Ramos (cell line): ENCODE results near the gene CNNM4.

Source experiments
- in situ Hi-C: fragments of 300-500 bp; cut with MboI; formaldehyde crosslinking; loops from one replicate; pipeline ENCODE4 v1.14.3; 2022; ENCODE audit warnings: low sequenced_read_pairs; ENCODE audit not compliant: unreplicated experiment

CNNM4 gene

GRCh38 chr2:96757477-96757860, 3.2 kb upstream of the CNNM4 start:
- in situ Hi-C loops = no loop called here

GRCh38 chr2:96758987-96759386, 1.7 kb upstream of the CNNM4 start:
- in situ Hi-C loops = no loop called here

GRCh38 chr2:96759548-96759947, 1.2 kb upstream of the CNNM4 start:
- in situ Hi-C loops = no loop called here

DNA sequence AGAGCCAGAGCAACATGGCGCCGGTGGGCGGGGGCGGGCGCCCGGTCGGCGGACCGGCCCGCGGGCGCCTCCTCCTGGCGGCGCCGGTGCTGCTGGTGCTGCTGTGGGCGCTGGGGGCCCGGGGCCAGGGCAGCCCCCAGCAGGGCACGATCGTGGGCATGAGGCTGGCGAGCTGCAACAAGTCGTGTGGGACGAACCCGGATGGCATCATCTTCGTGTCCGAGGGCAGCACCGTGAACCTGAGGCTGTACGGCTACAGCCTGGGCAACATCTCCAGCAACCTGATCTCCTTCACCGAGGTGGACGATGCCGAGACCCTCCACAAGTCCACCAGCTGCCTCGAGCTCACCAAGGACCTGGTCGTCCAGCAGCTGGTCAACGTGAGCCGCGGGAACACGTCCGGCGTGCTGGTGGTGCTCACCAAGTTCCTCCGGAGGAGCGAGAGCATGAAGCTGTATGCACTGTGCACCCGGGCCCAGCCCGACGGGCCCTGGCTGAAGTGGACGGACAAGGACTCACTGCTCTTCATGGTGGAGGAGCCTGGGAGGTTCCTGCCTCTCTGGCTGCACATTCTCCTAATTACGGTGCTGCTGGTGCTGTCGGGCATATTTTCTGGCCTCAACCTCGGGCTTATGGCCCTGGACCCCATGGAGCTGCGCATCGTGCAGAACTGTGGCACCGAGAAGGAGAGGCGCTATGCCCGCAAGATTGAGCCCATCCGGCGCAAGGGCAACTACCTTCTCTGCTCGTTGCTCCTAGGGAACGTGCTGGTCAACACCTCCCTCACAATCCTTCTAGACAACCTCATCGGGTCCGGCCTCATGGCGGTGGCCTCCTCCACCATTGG, 507 bp downstream of the CNNM4 start:
- in situ Hi-C loops = no loop called here

- in situ Hi-C loops = no loop called here
Observed at GRCh38 chr2:96762529-96763311, 2.0 kb downstream of the CNNM4 start.

DNA sequence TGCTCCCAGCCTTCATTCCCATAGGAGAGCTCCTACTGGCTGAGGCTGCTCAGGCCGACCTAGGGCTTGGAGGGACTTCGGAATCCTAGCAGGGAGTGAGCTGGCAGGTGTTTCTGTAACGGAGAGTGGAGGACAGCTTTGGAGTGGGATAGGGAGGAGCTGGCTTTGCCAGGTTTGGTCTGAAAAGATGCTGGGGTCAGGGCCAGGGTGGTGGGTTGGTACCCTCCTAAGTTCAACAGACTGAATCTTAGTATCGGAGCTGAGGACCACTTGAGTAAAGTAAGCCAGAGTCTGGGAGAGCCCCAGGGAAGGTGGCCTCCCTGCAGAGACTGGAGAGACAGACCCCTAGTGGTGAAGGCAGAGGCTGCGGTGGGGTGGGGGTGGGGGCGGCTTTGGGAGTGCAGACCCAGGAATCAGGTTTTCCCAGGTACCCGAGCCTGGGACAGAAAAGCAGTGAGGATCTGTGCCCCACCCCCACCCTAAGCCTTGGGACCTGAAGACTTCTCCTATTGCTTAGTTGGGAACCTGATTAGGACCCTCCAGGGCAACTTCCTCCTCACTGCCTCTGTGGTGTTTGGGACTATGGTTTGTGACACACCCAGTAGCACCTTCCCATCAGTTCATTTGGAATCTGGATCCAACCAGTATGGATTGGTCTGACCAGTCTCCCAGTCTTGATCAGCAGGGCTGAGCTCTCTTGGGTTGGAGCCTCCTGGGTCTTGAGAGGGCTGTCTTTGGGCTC, 3.0 kb downstream of the CNNM4 start:
- in situ Hi-C loops = no loop called here

- in situ Hi-C loops = no loop called here
Observed at GRCh38 chr2:96764253-96764637, 3.5 kb downstream of the CNNM4 start.

DNA sequence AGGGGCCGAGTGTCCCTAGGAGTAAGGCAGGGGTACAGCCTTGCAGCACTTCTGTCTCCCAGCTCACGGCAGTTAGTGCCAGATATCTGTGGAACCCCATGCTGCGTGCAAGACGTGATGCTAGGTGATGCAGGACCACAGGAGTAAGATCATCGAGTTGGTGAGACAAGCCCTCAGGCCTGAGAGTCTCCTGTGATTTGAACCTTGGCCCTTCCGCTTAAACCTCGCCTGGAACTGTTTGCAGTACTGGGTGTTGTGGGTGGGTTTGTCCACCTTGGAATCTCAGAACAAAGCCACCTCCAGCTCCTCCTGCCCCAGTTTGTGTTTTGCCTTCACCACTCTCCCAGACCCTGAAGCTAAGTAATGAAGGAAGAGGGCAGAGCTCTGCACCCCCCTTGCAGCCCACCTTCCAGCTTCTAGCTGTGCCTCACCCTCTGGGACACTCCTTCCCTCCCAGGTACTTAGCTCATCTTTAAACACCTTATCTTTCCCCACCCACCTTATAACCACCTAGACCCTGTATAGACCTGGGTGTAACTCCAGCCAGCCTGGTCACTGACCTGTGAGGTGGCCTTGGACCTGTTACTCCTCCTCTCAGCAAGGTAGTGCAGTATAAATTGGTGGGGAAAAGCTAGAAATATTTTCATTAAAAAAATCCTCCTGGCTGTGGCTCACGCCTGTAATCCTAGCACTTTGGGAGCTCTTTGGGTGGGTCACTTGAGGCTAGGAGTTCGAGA, 6.6 kb downstream of the CNNM4 start:
- in situ Hi-C loops = no loop called here

- in situ Hi-C loops = no loop called here
Observed at GRCh38 chr2:96768083-96768561, 7.4 kb downstream of the CNNM4 start.

DNA sequence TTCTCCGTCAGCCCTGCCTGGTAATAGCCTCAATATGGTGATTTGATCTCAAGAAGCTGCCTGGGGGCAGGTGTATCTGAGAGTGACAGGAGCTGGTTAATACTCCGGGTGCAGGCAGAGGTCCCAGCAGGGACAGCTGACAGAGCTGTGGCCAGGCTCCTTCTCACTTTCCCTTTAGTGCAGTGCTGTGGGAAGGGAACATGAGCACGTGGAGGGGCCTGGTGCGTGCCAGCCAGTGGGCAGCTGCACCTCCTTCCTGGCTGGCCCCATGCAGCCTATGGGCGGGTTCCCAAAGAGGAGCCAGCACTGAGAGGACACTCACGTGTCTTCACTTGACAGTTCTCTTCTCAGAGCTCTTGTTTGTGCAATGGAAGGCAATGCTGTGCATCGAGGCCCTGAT, 9.1 kb downstream of the CNNM4 start:
- in situ Hi-C loops = no loop called here

DNA sequence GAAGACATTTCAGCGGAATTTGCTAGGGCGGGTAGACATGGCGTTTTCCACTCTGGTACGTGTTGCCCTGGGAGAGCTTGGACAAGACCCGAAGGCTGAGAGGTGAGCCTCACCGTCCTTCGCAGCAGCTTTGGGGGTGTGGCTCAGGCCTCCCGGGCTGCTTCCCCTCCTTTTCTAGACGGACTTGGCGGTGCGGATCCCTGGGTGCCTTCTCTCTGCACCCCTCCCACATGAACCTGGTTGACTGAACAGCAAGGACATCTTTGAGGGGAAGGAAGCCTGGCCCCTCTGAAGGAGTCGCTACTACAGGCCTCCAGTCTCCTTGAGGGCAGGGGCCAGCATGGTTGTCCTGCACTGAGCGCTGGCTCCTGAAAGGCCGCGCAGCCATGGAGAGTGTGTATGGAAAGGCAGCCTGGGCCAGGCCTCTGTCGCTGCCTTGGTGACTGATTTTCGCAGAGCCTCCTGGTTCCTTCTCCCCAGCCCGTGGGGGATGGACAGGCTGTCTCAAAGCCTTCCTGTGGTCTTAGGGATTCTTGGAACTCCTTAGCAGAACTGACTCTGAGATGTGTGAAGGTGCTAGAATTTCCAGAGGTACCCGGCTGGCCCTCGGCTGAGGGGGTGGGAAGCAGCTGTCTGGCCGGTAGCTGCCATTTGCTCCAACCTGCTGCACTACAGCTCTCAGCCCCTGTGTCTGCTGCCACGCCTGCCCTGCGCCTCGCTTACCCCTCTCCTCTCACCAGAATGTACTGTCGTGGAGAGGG, 9.9 kb downstream of the CNNM4 start:
- in situ Hi-C loops = no loop called here

DNA sequence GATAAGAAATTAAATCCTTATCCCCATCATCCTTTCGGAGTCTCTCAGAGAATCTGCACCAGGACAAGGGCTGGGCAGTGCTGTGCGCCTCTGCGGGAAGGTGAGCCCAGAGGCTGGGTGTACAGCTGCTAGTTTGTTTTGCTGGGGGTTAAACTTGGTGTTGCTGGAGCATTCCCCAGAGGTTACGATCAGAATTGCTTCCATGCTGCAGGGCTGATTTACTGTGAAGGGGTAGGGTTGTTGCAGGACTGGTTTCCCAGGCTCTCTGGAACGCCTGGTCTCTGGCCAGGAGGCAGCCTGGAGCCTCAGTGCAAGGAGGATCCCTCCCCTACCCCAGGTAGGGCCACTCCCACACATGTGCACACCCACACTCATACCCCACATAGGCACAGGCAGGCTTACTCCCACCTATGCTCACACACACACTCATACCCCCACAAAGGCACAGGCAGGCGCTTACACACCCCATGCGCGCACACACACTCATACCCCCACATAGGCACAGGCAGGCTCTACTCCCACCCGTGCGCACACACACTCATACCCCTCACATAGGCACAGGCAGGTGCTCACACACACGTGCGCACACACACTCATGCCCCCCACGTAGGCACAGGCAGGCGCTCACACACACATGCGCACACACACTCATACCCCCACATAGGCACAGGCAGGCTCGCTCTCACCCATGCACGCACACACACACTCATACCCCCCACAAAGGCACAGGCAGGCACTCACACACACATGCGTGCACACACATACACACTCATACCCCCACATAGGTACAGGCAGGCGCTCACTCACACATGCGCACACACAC, 11.3 kb downstream of the CNNM4 start:
- in situ Hi-C loops = no loop called here

DNA sequence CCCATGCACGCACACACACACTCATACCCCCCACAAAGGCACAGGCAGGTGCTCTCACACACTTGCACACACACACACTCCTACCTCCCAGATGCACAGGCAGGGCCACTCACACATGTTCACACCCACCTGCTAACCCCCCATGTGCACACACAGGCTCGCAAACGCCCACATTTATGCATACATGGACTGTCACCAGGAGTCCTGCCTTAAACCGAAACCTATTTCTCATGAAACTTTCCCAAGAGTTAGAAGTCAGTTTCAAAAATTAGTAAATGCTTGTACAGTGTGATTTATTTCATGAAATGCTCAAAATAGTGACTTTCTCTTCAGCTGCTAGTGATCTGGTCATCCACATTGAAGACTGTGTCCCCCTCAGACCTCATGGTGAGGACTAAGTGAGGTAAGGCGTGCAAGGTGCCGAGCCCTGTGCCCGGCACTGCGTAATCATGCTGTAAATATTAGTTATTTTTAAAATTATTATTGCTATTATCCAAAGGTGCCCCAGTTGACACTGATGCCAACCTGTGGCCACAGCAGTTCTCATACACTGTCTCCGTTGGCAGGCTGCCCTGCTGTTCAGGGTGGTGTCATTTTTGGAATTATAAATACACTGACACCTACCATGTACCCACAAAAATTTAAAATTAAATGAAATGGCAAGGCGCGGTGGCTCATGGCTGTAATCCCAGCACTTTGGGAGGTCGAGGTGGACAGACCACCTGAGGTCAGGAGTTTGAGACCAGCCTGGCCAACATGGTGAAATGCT, 12.4 kb downstream of the CNNM4 start:
- in situ Hi-C loops = no loop called here

GRCh38 chr2:96773922-96774321, 13.2 kb downstream of the CNNM4 start:
- in situ Hi-C loops = no loop called here

GRCh38 chr2:96775160-96775559, 14.5 kb downstream of the CNNM4 start:
- in situ Hi-C loops = no loop called here

DNA sequence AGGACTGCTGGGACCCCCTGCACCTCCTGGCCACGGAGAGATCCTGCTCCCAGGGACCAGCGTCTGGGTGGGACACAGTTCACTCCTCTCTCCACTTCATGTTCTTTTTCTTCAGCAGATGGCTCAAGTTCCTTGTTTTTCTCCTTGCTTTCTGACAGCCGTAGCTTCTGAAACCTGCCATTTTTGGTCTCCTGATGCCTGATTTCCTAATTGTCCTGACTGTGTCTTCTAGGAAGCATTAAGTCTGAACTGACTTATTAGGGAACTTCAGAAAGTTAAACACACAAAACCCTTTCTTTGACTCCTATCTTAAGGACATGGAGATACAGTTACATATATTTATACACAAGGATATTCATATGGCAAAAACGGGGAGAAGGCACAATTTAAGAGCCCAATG, 22.7 kb downstream of the CNNM4 start:
- in situ Hi-C loops = no loop called here

DNA sequence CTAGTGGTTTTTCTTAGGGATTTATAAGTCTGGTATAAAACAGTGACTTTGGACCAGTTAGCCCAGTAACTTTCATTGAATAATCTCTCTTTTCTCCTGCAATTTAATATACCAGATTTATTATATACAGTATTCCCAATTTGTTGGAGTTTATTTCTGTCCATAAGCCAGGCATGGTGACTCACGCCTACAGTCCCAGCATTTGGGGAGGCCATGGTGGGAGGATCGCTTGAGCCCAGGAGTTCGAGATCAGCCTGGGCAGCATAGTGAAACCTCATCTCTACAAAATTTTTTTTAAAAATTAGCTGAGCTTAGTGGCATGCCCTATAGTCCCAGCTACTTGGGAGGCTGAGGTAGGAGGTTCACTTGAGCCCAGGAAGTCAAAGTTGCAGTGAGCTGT, 26.7 kb downstream of the CNNM4 start:
- in situ Hi-C loops = no loop called here
